Renal cortical epithelial cell (primary cell): ENCODE results near the gene CAPN12. TPM values are rescaled to one million over a fixed set of nuclear protein-coding genes. Genes with fewer than 3 reads are reported as not detected.
"Not testable (repeated sequence)": the region's sequence is repeated elsewhere in the genome, so short reads cannot be mapped to it uniquely, and the experiment has no call there.

Source experiments
- DNase-seq: peaks from one replicate; pipeline ENCODE4 v3.0.0-alpha.2; 2011; ENCODE audit warnings: low read depth
- total RNA-seq: library from RNA; depleted of rRNA; stranded (reverse); fragments of >200 nt; gene quantifications from 2 replicates; pipeline ENCODE4 v1.2.3, GENCODE V29; 2014

The CAPN12 gene
- total RNA-seq, 1 donor from 2014 or later = 2.6 TPM

DNA sequence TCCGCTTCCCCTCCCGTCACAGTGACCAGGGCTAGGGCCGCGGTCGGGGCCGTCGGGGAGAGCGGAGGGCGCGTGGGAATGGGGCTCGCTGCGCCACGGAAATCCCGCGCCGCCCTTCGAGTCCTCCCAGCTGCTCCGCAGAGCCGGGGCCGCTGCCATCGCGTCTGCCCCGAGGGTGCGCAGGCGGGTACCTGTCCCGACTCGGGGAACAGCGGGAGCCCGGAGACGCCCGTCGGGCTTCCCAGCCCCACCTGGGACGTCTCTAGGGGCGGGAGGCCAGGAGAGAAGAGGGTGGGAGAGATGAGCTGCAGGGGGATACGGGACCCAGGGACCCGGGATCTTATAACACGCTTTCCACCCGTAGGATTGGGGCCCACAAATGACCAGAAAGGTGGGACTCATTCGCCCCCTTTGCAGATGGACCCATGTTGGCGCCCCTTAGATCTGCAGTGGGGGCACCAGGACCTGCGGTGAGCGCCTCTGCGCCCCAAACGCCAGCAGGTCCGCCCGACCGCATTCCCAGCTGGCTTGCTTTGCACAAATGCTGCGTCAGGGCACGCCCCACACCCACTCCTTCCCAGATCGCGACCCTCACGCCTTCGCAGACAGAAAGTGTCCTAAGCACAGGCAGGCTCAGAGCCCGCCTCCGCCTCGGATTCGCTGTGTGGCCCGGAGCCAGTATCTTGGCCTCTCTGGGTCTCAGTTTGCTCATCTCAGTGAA lies 26.1 kb upstream of the CAPN12 start:
- DNase-seq = not testable (repeated sequence)

DNA sequence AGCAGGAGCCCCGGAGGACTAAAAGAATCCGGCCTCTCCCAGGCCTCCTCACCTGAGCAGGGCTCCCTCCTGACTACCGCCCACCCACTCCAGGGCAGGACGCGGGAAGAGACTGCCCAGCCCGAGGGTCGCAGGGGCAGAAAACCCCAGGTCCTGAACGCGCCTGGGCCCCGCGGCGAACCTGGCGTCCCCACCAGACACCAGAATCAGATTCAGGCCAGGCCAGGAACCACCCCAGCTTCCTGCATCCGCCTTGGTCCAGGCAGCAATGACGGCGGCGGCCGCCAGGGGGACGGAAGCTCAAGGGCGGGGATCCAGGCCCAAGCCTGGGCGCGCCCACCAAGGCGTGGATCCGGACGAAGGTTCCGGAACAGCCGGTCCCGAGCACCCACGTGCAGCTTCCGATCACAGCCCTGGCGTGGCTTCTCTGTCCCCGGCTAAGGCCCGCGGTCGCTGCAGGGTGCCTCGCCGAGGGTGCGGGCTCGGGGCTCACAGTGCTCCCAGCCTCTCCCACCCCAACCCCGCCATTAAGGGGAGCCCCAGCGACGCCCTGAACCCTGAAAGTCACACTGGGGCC lies 25.4 kb upstream of the CAPN12 start:
- peak; percentile 19 for DNase-seq

DNA sequence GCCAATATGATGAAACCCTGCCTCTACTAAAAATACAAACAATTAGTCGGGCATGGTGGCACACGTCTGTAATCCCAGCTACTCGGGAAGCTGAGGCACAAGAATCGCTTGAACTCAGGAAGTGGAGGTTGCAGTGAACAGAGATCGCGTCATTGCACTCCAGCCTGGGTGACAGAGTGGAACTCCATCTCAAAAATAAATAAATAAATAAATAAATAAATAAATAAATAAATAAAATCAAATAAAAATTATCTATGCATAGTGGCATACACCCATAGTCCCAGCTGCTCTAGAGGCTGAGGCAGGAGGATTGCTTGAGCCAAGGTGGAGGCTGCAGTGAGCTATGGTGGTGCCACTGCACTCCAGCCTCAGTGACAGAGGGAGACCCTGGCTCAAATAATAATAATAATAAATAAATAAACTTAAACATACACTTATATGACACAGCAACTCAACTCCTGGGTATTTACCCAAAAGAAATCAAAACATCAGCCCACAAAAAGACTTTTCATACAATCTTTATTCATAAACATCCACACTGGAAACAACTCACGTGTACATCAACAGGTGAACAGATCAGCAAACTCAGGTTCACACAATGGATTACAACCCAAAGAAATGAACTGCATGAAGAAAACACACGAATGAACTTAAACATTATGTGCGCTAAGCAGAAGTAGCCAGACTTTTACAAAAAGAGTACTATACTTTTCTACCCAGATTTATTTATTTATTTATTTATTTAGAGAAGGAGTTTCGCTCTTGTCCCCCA lies 22.2 kb upstream of the CAPN12 start:
- DNase-seq = no peak

DNA sequence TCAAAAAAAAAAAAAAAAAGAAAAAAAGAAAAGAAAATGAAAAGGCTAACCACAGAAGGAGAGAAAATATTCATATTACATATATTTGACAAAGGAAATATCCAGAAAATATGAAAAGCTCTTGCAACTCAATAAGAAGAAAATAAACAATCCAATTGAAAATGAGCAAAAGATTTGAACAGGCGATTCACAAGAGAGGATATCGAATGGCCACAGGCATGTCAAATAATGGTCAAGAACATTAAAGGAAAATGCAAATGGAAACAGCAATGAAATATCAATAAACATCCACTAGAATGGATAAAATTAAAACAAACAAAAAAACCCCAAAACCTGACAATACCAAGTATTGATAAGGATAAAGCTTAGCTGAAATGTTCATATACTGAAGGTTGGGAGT lies 20.9 kb upstream of the CAPN12 start:
- no peak for DNase-seq

DNA sequence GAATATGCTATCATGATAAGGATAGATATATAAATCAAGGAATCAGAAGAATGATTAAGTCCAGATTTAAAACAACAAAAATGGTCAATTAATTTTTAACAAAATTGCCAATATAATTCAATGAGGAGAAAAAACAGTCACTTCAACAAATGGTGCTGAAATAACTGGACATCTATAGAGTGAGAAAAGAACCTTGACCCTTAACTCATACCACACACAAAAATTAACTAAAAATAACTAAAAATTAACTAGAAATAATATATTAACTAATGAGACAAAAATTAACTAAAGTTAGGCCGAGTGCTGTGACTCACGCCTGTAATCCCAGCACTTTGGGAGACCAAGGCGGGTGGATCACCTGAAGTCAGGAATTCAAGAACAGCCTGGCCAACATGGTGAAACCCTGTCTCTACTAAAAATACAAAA lies 19.5 kb upstream of the CAPN12 start:
- DNase-seq = peak; percentile 86

GRCh38 chr19:38761884-38762389 lies 17.7 kb upstream of the CAPN12 start:
- not testable (repeated sequence) for DNase-seq

DNA sequence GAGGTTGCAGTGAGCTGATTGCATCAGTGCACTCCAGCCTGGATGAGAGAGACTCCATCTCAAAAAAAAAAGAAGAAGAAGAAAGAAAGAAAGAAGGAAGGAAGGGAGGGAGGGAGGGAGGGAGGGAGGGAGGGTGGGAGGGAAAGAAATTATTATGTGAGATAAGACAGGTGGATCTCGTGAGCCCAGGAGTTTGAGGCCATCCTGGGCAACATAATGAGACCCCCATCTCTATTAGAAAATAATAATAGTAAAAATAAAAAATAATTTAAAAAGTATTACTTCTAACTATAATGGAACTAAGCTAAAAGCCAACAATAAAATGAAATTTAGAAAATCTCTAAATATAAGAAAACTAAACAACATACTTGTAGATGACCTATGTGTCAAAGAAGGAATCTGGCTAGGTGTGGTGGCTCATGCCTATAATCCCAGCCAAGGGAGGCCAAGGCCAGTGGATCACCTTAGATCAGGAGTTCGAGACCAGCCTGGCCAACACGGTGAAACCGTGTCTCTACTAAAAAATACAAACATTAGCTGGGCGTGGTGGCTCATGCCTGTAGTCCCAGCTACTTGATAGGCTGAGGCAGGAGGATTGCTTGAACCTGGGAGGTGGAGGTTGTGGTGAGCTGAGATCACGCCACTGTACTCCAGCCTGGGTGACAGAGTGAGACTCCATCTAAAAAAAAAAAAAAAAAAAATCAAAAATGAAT lies 16.7 kb upstream of the CAPN12 start:
- DNase-seq = not testable (repeated sequence)

DNA sequence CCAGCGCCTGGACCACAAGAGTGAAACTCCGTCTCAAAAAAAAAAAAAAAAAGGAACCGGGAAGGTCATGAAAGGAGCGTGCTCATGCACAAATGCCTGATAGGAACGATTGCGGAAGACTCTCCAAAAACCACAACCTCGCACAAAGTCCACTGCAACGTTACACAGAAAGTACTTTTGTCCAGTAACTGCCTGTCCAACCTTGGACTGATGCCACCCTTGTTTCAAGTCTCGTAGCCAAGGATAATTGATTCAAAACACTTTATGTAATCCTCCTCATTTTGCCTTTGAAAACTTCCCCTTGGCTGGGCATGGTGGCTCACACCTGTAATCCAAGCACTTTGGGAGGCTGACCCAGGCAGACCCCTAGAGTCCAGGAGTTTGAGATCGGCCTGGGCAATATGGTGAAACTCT lies 15.3 kb upstream of the CAPN12 start:
- peak; percentile 94 for DNase-seq

DNA sequence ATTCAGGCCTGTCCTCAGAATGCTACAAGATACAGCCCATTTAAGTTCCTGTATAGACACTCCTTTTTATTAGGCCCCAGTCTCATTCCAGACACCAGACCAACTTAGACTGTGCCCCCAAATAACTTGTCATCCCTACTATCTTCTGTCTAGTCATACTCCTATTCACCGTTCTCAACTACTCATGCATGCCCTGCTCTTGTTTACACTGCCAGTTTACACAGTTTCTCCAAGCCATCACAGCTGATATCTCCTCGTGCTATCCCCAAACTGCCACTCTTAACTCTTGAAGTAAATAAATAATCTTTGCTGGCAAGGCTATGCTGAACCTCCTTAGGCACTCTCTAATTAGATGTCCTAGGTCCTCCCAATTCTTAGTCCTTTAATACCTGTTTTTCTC lies 9.9 kb upstream of the CAPN12 start:
- DNase-seq = not testable (repeated sequence)

DNA sequence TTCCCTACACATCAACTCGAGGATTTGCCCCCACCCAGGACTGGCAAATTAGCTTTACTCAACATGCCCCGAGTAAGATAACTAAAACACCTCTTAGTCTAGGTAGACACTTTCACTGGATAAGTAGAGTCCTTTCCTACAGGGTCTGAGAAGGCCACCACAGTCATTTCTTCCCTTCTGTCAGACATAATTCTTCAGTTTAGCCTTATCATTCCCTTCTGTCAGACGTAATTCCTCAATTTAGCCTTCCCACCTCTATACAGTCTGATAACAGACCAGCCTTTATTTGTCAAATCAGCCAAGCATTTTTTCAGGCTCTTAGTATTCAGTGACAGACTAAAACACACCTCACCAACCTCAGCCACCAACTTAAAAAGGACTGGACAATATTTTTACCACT lies 9.5 kb upstream of the CAPN12 start:
- DNase-seq = not testable (repeated sequence)

DNA sequence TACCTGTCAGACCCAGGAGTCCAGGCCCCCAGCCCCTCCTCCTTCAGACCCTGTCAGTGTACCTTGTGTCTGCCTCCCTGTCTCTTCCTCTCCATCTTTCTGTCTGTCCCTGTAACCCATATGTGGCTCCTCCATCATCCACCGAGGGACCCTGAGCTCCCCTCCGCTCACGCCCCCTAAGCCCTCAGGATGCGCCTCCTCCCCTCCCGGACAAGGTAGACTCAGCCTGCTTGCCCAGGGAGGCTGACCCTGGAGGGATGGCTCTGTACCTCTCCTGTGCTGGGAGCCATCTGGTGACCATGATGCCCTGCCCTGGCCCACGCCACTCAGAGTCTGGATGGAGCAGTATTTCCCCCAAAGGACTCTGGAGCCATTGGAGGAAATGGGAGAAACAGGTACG lies 1.0 kb upstream of the CAPN12 start:
- no peak for DNase-seq

GRCh38 chr19:38744874-38745273 lies 600 bp upstream of the CAPN12 start:
- no peak for DNase-seq

DNA sequence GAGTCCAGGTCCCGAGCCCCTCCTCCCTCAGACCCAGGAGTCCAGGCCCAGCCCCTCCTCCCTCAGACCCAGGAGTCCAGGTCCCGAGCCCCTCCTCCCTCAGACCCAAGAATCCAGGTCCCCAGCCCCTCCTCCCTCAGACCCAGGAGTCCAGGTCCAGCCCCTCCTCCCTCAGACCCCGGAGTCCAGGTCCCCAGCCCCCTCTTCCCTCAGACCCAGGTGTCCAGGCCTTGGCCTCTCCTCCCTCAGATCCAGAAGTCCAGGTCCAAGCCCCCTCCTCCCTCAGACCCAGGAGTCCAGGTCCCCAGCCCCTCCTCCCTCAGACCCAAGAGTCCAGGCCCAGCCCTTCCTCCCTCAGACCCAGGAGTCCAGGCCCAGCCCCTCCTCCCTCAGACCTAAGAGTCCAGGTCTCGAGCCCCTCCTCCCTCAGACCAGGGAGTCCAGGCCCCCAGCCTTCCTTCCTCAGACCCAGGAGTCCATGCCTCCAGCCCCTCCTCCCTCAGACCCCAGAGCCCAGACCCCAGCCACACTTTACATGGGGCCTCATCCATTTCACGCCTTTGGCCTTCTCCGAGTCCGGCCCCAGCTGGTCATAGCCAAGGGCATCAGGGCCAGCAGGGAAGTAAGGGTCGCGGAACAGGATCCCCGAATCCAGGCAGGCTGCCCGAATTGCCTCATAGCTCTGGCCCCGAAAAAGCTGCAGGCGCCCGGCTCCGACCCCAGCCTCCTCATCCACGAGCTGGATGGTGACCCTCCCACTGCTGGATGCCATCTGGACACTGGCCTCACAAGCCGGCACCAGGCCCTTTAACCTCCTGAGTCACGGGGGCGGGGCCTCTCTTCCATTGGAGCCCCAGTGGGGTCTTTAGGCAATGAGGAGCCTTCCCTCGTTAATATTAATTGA lies 628 bp downstream of the CAPN12 start:
- no peak for DNase-seq

DNA sequence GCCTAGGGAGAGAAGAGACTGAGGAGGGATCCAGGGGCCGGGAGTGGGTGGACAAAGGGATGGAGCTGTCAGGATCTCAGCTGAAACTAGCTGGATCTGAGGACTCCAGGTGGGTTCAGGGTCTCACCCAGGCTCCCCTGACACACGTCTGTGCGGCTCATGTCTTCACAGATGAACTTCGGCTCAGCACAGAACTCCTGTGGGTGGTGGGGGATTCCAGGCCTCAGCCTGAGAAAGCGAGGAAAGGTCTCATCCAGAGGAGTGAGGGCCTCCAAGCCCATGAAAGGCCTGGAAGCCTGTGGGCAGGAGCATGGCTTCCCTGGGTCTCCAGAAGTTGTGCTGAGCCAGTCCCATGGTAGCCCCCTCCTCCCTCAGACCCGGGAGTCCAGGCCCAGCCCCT lies 1.4 kb downstream of the CAPN12 start:
- no peak for DNase-seq

DNA sequence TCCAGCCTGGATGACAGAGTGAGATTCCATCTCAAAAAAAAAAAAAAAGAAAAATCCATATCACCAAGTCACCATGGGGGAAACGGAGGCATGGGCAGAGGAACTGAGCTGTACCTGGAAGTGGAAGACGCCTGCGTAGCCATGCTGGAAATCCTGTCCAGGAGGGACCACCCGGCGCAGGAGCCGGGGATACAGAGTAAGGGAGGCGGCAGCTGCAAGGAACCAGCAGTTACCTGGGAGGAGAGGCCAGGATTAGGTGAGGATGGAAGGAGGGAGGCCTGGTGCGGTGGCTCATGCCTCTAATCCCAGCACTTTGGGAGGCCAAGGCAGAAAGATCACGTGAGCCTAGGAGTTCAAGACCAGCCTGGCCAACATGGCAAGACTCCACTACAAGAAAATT lies 2.0 kb downstream of the CAPN12 start:
- no peak for DNase-seq

GRCh38 chr19:38741670-38742069 lies 2.6 kb downstream of the CAPN12 start:
- no peak for DNase-seq

GRCh38 chr19:38740932-38741331 lies 3.3 kb downstream of the CAPN12 start:
- DNase-seq = no peak

- no peak for DNase-seq
Measured at GRCh38 chr19:38740257-38740592, 4.0 kb downstream of the CAPN12 start.

- no peak for DNase-seq
Measured at GRCh38 chr19:38739440-38740256, 4.6 kb downstream of the CAPN12 start.
